Neural progenitor cell (in vitro differentiated cells): ENCODE measurements around the gene EMSY. TPM values are rescaled to one million over a fixed set of nuclear protein-coding genes. Genes with fewer than 3 reads are reported as not detected.

Source experiments
- DNase-seq: peaks from one replicate; pipeline ENCODE4 v3.0.0-alpha.2; 2016; ENCODE audit warnings: low spot score
- H2AFZ ChIP-seq: fragments of 200-600 bp; sonication (generic); replicated peaks from 2 replicates; pipeline ENCODE4 v1.6.1; 2016; ENCODE audit warnings: antibody characterized with exemption
- H3F3A ChIP-seq: fragments of 200-600 bp; sonication (generic); 2 replicates; pipeline ENCODE4 v1.6.1; 2016; ENCODE audit warnings: antibody characterized with exemption, low read depth
- H3K27ac ChIP-seq: fragments of 200-600 bp; sonication (generic); 2 replicates; pipeline ENCODE4 v1.5.1; 2016; ENCODE audit warnings: mild to moderate bottlenecking
- H3K27me3 ChIP-seq: fragments of 200-600 bp; sonication (generic); 2 replicates; pipeline ENCODE4 v1.6.1; 2016; ENCODE audit warnings: mild to moderate bottlenecking, moderate library complexity
- H3K36me3 ChIP-seq: fragments of 200-600 bp; sonication (generic); 2 replicates; pipeline ENCODE4 v1.5.1; 2016
- H3K4me1 ChIP-seq: fragments of 200-600 bp; sonication (generic); 2 replicates; pipeline ENCODE4 v1.6.1; 2016; ENCODE audit warnings: mixed run types
- H3K4me2 ChIP-seq: fragments of 200-600 bp; sonication (generic); 2 replicates; pipeline ENCODE4 v1.6.1; 2016
- H3K4me3 ChIP-seq: fragments of 200-600 bp; sonication (generic); 2 replicates; pipeline ENCODE4 v1.5.1; 2016
- H3K79me2 ChIP-seq: fragments of 200-600 bp; sonication (generic); 2 replicates; pipeline ENCODE4 v1.6.1; 2016; ENCODE audit warnings: low read depth
- H3K9ac ChIP-seq: fragments of 200-600 bp; sonication (generic); 2 replicates; pipeline ENCODE4 v1.6.1; 2016
- H3K9me3 ChIP-seq: fragments of 200-600 bp; sonication (generic); 2 replicates; pipeline ENCODE4 v1.5.1; 2016; ENCODE audit warnings: low read depth
- H4K20me1 ChIP-seq: fragments of 200-600 bp; sonication (generic); 2 replicates; pipeline ENCODE4 v1.6.1; 2016; ENCODE audit warnings: low read depth
- H3K27ac Mint-ChIP-seq: 3 replicates; pipeline ENCODE4 v1.8.0; 2021; ENCODE audit warnings: mixed read lengths
- H3K27me3 Mint-ChIP-seq: 2 replicates; pipeline ENCODE4 v1.8.0; 2022; ENCODE audit warnings: low read depth, mild to moderate bottlenecking, inconsistent platforms, moderate library complexity, mixed read lengths; ENCODE audit not compliant: insufficient read depth
- H3K36me3 Mint-ChIP-seq: 3 replicates; pipeline ENCODE4 v1.8.0; 2021; ENCODE audit warnings: mixed read lengths
- H3K4me1 Mint-ChIP-seq: 3 replicates; pipeline ENCODE4 v1.8.0; 2021; ENCODE audit warnings: mixed read lengths
- H3K4me3 Mint-ChIP-seq: 3 replicates; pipeline ENCODE4 v1.8.0; 2021; ENCODE audit warnings: mild to moderate bottlenecking, moderate library complexity, mixed read lengths
- H3K9me3 Mint-ChIP-seq: 3 replicates; pipeline ENCODE4 v1.8.0; 2020; ENCODE audit warnings: mixed read lengths
- CTCF ChIP-seq: fragments of 200-600 bp; sonication (generic); IDR thresholded peaks from 2 replicates; pipeline ENCODE4 v1.5.1; 2017; ENCODE audit warnings: antibody characterized with exemption, mild to moderate bottlenecking
- EZH2 ChIP-seq: fragments of 200-600 bp; sonication (generic); IDR thresholded peaks from 2 replicates; pipeline ENCODE4 v1.6.1; 2017; ENCODE audit warnings: antibody characterized with exemption, mild to moderate bottlenecking, moderate library complexity
- EZH2phosphoT487 ChIP-seq: fragments of 200-600 bp; sonication (generic); IDR thresholded peaks from 2 replicates; pipeline ENCODE4 v1.6.1; 2017; ENCODE audit warnings: antibody characterized with exemption
- total RNA-seq: library from RNA; depleted of rRNA; stranded (reverse); fragments of >200 nt; gene quantifications from 2 replicates; pipeline ENCODE4 v1.2.3, GENCODE V29; 2015; ENCODE audit warnings: low replicate concordance

EMSY gene
- total RNA-seq, 1 donor from 2014 or later: 92.0 TPM

- H3K9me3 Mint-ChIP-seq: no peaks in the 10 kb centered on the region
- H3K4me3 Mint-ChIP-seq: peak overlapping the region; percentile 22
- Histone ChIP-seq H3K27me3 (no peaks in the 10 kb centered on the region), H3F3A (peaks cover 57% of the 10 kb centered on the region), H3K4me3 (peak overlapping the region; percentile 29), H2AFZ (no peak overlapping the region), H4K20me1 (no peaks in the 10 kb centered on the region), H3K27ac (peak overlapping the region; percentile 99), H3K9me3 (no peaks in the 10 kb centered on the region), H3K4me1 (peaks cover 73% of the 10 kb centered on the region), H3K79me2 (peaks cover 79% of the 10 kb centered on the region), H3K9ac (peak overlapping the region; percentile 2), H3K36me3 (peaks cover 25% of the 10 kb centered on the region), H3K4me2 (peak overlapping the region; percentile 72)
- peaks cover 4% of the 10 kb centered on the region for H3K27me3 Mint-ChIP-seq
- H3K36me3 Mint-ChIP-seq: peaks cover 31% of the 10 kb centered on the region
- TF ChIP-seq EZH2: no peak
- no peak for TF ChIP-seq CTCF
- TF ChIP-seq EZH2phosphoT487: no peak
- peaks cover 40% of the 10 kb centered on the region for H3K4me1 Mint-ChIP-seq
- no peak for DNase-seq
- peak overlapping the region; percentile 98 for H3K27ac Mint-ChIP-seq
Observed at GRCh38 chr11:76455931-76456330, 11.1 kb downstream of the EMSY start.

GRCh38 chr11:76456571-76456970 lies 11.8 kb downstream of the EMSY start:
- H3K36me3 ChIP-seq: peaks cover 31% of the 10 kb centered on the region
- Mint-ChIP-seq H3K36me3 (peaks cover 32% of the 10 kb centered on the region), H3K27me3 (peaks cover 4% of the 10 kb centered on the region), H3K4me1 (peaks cover 40% of the 10 kb centered on the region), H3K27ac (peak overlapping the region; percentile 50), H3K9me3 (no peaks in the 10 kb centered on the region), H3K4me3 (no peak overlapping the region)
- no peak overlapping the region for H2AFZ ChIP-seq
- H3K4me1 ChIP-seq: peaks cover 69% of the 10 kb centered on the region
- peak; percentile 52 for DNase-seq
- peak overlapping the region; percentile 72 for H3K4me2 ChIP-seq
- no peaks in the 10 kb centered on the region for H3K27me3 ChIP-seq
- H3K9me3 ChIP-seq: no peaks in the 10 kb centered on the region
- peaks cover 57% of the 10 kb centered on the region for H3F3A ChIP-seq
- H3K27ac ChIP-seq: peak overlapping the region; percentile 99
- TF ChIP-seq EZH2 (no peak), EZH2phosphoT487 (no peak), CTCF (no peak)
- H3K79me2 ChIP-seq: peaks cover 79% of the 10 kb centered on the region
- peak overlapping the region; percentile 2 for H3K9ac ChIP-seq
- H4K20me1 ChIP-seq: no peaks in the 10 kb centered on the region
- peak overlapping the region; percentile 29 for H3K4me3 ChIP-seq

GRCh38 chr11:76459299-76459698 lies 14.5 kb downstream of the EMSY start:
- H3K4me1 Mint-ChIP-seq: peaks cover 33% of the 10 kb centered on the region
- H3K4me1 ChIP-seq: peaks cover 42% of the 10 kb centered on the region
- H3K4me3 Mint-ChIP-seq: no peak overlapping the region
- TF ChIP-seq CTCF: peak; percentile 56
- TF ChIP-seq EZH2phosphoT487: no peak
- TF ChIP-seq EZH2: no peak
- H3K4me2 ChIP-seq: no peak overlapping the region
- no peak overlapping the region for H3K9ac ChIP-seq
- no peaks in the 10 kb centered on the region for H4K20me1 ChIP-seq
- H3K9me3 Mint-ChIP-seq: no peaks in the 10 kb centered on the region
- no peaks in the 10 kb centered on the region for H3K27me3 ChIP-seq
- peaks cover 72% of the 10 kb centered on the region for H3K79me2 ChIP-seq
- H3K36me3 ChIP-seq: peaks cover 32% of the 10 kb centered on the region
- H3K27ac Mint-ChIP-seq: peak overlapping the region; percentile 50
- H3K4me3 ChIP-seq: no peak overlapping the region
- no peaks in the 10 kb centered on the region for H3K9me3 ChIP-seq
- no peak overlapping the region for H2AFZ ChIP-seq
- peaks cover 4% of the 10 kb centered on the region for H3K27me3 Mint-ChIP-seq
- DNase-seq: no peak
- peaks cover 35% of the 10 kb centered on the region for H3K36me3 Mint-ChIP-seq
- peaks cover 31% of the 10 kb centered on the region for H3F3A ChIP-seq
- H3K27ac ChIP-seq: no peak overlapping the region
